Measurements from ENCODE around the gene TIMM17B.
A peak's percentile ranks its signal among the peaks of the same experiment; 100 is the strongest.

Gene TIMM17B

DNA sequence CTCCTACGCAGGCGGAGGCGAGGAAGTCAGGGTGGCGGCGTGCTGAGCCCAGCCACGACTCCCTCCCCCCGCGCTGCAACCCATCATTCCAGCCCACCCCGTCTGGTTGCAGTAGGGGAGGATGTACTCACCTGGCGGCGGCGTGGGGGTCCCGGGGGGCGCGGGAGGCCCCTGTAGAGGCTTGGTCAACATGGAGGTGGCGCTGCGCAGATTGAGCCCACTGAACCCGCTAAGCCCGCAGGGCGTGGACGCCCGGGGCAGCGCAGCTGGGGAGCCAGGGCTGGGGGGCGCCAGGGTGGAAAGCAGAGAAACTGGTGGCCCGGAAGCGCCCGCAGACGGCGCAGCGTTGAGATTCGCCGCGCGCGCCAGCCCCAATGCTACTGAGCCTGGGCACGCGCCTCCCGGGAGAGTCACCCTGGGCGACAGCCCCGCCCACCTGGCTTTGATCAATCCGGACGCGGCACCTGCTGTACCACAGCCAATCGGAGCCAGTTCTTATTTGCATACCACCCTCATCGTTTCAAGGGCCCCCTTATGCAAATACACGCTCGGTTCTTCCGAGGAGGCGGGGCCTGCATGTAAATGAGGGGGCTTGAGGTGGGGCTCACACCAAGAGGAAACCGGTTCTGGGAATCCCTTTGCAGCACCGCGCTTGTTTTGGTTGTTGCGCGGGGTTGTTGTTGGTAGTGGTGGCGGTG lies 21.2 kb upstream of the TIMM17B start, which contains the start of gene PIM2:
Gene PIM2 (minus strand): TSS at position 382 of the 698 bp plus-strand sequence. CDS start 190 bp downstream, at position 192.
- peak; percentile 87 to 89 for DNase-seq

DNA sequence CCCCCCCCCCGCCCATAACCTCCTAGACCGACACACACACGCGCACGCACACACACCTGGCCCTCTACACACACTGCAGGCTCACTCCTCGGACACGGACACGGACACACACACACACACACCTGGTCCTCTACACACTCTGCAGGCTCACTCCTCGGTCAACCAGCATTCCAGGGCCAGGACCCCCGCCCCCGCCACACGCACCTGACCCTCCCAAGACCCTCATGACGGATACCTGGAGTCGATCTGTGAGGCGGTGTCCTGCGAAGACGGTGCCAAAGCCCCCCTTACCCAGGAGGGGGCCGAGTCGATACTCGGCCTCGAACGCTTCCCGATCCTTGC lies 20.7 kb upstream of the TIMM17B start:
- DNase-seq: no peak

DNA sequence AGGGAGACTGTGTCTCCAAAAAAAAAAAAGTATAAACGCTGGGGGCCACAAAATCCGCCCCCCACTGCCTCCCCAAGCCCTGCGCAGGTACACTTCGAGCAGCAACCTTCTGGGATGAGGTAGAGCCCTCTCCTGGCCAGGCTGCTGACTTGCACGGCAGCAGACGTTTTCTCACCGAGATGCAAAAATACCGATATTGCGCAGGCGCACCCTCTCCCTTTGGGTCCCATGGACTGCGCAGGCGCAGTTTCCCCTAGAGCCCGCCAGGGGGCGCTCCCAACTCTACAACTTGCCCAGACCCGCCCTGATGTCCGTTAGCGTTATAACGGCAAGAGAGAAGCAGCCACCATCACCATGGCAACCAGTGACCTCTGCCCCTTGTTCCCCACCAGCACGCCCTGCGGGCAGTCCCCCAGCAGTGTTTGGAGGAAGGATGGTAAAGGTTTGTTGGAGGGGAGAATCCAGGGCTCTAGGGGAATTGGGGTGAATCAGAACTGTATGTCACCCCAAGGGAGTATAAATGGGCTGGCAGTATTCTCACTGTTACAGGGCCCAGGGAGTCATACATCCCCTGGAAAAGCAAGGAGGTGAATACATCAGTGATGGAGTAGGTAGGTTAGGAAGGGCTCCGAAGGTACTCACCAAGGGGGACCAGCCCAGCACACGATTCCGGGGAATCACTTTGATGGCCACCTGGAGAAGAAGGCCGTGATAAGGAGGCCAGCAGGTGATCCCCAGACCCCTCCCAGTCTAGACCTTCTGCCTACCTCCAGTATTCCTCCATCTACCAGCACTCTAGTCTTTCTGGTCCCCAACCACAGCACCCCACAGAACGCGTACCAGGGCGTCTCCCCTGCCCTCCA lies 19.8 kb upstream of the TIMM17B start:
- DNase-seq: peak; percentile 78 to 81

DNA sequence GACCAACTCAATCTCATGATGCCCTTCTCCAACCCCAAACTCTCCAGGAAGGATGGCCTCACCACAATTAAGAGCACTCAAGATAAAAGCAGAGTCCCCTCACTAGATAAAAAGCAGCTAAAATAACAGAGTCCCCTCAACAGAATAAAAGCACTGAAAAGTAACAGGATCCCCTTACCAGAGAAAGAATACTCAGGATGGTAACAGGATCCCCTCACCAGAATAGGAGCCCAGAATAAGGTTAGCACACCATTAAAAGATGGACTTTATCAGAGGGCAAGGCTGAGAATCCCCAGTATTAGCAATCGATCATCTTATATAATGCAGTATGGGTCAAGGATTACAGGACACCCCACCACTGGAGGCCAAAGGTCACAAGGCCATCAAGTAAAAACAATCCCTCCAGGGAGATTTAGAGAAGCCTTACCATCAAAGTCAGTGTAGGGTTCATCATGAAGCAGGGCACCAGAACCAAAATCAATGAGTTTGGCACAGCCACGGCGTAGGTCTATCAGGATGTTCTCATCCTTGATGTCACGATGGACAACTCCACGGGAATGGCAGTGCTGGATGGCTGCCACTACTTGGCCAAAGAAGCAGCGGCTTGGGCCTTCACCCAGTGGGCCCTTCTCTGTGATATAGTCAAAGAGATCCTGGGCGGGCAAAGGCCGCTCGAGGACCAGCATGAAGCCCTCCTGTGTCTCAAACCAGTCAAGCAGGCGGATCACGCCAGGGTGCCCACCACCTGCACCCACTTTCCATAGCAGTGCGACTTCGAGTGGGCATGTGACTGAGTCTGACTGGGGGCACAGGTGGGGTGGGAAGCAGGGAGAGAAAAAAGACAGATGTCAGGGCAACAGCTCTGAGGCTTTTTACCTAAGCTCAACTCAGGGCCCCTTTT lies 17.3 kb upstream of the TIMM17B start:
- DNase-seq: no peak

DNA sequence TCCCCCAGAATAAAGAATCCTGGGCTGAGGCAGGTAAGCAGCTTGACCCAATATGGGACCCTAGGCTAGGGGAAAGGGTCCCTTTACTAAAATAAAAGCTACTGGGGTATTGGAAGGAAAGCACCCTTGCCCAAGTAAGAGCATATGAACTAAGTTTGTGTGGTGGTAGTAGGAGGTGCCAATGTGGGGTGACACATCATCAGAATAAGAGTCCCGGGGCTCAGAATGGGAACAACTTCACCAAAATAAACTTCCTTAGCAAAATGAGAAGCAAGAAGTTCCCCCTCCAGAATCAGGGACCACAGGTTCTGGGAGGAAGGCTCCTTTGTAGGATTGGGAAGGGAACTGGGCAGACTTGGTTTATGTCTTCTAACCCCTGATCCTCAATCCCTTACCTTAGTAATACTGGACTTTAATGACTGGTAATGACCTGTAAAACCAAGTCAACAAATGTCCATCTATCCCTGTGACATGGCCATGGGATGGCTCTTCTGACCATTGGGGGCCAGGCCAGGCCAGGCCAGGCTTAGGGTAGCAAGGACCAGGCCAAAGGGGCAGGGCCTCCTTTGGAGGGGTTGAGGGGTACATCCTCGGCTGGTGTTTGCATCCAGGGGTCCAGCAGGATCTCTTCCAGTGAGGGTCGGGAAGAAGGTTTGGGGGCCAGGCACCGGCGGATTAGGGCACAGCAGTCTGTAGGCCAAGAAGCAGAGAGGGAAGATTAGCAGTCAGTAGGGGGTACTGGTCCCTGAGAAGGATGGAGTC lies 16.2 kb upstream of the TIMM17B start:
- DNase-seq: no peak

DNA sequence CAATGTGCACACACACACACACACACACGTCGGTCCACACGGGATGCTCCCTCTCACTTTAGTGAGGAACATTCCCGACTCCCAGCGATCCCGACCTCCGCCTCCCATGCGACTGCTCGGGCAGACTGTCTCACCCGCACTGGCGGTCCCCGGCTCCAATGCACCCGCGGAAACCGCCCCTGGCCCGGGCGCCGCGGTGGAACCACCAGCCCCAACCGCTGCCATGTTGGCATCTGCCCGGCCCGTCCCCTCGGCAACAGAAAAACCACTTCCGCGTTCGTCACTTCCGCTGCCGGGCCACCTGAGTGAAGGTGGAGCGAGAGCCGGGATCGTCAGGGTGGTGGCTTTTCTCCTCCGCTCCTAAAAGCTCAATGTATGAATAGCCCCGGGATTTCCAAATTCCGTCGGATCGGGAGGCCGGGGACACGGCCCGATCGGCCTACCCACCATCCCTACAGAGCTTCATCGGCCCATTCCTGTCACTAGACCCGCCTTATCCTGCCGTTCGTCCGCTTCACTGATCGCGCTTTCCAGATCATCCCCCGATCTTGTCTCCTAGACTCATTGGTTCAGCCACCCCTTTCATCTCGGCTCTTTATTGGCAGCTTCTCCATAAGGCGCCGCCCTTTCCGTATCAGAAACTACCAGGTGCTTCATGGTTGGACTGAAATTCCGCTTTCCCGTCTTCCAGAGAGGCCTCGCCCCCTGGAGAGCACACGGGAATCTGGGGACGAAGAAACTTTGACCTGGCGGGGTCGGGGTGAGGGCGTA lies 14.0 kb upstream of the TIMM17B start, which contains the start of gene SLC35A2:
Gene SLC35A2 (minus strand): TSS at position 235 of the 771 bp plus-strand sequence. CDS start 10 bp downstream, at position 225.
- peak; percentile 81 to 82 for DNase-seq

DNA sequence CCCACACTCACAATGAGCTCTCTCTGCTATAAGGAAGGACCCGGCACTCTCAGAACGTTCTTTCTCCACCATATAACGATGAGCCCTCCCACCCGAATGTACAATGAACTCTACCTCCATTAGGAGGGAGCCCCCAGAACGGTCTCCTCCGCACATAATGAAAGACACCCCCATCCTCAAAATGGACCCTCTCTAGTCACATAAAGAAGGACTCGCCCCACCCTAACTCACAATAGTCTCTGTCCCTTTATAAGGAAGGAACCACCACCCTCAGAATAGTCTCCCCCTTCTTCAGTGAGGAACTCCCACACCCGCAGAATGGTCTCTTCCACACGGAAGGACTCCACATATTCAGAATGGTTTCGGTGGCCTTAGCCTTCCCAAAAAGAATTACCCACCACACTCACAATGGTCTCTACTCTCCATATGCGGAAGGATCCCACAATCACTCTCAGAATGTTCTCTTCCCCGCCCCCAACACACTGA lies 13.4 kb upstream of the TIMM17B start:
- DNase-seq: no peak

DNA sequence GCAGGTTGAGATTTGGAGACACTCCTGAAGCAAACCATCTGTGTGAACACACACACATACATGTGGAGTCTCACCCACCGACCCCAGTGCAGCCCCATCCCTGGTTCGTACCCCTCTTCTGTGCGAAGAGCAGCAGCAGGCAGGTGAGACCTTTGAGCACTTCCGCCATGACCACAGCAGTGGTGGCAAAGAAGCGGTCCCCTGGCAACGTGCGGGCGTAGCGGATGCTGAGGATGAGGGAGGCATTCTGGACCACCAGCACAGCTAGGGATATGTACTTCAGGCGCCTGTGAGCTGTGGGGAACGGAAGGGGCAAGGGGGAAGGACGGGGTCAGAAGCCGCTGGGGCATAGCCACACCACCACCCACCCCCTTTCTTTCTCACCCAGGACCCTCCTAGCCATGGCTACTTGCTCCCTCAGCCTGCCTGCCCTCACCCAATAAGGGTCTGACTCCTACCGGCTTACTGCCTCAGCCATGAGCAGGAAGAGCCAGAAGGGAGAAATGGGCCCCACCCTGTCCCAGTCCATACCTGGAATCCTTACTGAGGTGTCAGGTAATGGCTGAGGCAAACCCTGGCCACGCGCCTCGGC lies 12.2 kb upstream of the TIMM17B start:
- DNase-seq: no peak

DNA sequence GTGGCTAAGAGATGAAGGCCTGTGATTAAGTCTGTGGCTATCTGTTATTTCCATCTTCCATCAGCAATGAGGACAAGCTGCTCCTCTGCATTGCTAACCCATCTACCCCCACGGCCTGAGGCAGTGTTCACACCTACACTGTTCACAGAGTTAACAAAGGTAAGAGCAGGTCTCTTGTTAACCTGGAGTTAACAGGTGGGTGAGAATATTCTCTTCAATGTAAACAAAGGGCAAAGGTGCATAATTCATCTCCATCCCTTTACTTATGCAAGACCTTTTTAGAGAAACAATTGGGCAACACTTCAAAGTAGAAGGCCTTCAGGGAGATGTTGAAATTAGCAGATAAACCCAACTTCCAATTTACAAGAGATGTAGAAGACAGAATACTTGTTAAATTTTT lies 11.0 kb upstream of the TIMM17B start:
- DNase-seq: no peak

DNA sequence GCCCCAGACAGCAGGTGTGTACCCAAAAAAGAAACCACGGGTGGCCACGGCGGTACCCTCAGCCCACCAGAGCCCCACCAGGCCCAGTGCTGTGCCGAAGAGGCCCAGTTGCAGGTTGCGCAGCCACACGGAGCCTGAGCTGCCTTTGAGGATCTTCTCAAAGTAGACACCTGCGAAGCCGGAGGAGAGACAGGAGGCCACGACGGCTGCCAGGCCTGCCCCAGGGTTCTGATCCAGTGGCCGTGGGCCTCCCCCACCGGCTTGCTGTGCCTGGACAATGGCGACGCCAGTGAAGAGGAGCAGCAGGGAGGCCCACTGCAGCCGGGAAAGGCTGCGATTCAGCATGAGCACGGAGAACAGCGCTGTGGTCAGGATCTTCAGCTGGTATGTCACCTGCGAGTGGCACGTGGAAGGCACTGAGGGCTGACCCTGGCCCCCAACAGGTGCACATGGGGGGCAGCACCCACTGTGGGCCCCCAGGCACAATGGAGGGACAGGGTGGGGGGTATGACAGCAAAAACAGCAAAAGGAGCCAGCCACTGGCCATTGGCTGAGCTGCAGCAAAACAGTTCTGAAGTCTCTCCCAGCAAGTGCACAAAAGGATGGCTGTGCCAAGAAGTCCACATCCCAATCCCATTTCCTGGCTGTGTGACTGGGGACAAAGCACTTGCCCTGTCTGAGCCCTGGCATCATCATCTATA lies 7.7 kb upstream of the TIMM17B start:
- no peak for DNase-seq

DNA sequence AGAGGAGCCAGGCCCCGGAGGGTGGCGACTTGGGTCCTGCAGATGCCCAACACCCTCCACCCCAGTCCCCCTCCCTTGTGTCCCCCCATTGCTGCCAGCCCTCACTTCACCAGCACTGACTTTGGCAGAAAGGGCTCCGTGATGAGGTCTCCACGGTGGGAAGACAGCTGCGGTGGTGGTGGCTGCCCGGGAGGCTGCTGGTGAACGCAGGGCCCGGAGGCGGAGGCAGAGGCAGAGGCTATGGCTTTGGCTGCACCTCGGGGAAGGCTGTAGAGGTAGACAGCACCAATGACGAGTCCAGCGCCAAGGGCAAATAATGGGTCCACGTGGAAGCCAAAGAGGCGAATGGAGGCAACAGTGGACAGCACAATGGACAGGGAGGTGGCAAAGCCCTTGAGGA lies 7.1 kb upstream of the TIMM17B start:
- DNase-seq: no peak

DNA sequence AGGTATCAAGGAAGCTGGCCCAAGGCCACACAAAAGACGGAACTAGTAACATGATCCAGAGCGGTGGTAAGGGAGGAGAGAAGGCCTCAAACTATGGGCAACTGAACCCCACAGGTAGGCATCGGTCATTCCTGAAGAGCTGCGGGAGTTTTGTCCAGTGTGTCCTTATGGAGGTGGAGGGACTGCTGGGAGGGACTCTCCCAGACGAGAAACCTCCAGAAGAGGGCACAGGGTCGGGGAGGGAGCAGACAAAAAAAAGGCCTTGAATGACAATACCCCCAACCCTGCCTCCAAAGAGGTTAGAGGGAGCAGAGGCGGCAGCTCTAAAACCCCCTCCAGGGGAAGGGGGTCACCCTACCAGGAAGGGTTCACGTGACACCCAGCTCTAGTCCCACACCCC lies 6.6 kb upstream of the TIMM17B start:
- DNase-seq: no peak

DNA sequence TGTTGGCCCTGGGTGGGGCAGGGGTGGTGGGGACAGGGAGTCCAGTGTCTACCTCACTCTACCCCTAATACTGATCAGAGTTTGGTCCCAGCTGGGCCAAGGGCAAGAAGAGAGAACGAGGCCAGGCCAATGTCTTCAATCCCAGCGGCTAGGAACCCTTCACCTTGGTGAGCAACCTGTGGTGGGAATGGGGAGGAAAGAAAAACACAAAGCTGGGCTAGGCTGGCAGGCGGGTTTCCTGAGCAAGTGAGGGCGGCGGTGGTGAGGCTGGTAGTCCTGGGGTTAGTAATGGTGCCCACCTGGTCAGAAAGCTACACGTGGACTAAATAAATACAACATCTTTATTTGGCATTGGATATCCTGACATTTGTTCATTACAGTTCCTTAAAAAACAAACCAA lies 5.7 kb upstream of the TIMM17B start:
- DNase-seq: no peak

DNA sequence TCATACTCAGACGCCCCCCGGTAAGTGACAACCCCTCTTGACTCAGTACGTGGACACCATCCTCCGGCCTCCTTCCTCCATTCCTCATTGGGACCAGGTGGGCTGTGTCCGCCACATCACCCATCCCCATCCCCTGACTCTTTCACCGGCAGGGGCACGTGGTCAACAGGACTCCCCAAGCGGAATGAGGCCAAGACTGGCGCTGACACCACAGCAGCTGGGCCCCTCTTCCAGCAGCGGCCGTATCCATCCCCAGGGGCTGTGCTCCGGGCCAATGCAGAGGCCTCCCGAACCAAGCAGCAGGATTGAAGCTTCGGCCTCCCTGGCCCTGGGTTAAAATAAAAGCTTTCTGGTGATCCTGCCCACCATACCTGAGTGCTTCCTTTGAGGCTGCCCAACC lies 5.2 kb upstream of the TIMM17B start:
- DNase-seq: no peak

DNA sequence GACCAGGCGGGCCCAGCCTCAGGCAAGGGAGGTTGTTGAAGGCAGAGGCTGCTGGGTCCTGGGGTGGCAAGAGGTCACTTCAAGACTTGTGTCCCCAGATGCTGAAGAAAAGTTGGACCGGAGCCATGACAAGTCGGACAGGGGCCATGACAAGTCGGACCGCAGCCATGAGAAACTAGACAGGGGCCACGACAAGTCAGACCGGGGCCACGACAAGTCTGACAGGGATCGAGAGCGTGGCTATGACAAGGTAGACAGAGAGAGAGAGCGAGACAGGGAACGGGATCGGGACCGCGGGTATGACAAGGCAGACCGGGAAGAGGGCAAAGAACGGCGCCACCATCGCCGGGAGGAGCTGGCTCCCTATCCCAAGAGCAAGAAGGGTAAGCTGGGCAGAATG lies 4.6 kb upstream of the TIMM17B start:
- no peak for DNase-seq

DNA sequence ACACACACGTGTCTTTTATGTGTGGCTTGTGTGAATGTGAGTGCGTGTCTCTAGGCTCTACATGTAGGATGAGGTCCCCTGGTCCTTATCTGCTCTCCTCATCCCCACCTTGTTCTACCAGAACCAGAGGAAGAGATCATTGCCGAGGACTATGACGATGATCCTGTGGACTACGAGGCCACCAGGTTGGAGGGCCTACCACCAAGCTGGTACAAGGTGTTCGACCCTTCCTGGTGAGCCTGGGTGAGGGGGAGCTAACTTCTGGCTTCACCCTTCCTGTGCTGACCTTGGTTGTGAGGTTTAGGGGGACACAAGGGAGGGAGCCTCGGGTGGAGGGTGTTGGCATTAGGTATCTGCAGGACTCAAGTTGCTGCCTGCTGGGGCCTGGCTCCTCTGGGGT lies 3.5 kb upstream of the TIMM17B start:
- DNase-seq: no peak

DNA sequence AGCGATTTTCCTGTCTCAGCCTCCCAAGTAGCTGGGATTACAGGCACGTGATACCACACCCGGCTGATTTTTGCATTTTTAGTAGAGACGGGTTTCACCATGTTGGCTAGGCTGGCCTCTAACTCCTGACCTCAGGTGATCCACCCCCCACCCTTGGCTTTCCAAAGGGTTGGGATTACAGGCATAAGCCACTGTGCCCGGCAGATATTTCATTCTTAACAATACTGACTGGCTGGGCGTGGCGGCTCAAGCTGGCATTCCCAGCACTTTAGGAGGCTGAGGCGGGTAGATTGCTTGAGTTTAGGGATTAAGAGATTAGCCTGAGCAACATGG lies 1.5 kb upstream of the TIMM17B start:
- no peak for DNase-seq

DNA sequence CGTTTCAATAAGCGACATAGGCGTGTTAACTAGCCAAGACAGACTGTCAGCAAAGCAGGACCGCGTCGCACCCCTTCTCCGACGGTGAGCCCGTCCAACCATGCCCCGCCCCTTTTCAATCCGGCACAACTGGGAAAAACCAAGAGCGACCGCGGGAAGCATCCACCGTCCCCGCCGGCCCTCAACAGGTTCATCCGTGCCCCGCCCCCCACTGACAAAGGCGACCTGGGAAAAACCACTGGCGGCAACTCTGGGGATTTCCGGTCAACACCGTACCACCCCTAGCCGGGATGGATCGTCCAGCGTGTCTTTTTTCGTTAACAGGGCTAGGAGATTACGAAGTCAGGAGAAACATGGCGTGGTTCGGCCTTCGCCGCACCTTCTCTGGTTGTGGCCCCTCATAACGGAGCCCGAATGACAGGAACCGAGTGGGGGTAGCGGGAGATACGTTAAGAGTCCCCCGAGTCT lies 377 bp downstream of the TIMM17B start:
- DNase-seq: peak; percentile 51 to 52

DNA sequence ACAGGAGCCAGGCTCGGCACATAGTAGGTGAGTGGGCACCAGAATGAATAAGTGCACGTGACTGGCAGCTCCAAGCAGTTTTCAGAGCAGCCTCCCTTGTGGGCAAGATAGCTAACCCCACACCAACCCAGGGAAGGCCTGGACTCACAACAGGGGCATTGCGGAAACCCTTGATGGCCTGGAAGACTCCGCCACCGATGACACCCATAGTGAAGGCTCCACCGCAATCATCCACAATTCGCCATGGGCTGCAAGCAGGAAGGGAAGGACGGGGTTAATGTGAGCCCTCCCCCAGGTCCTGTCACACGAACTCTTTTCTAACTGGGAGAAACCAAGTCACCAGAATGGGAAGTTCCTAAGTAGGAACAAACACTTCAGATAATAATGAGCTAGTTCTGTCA lies 957 bp downstream of the TIMM17B start:
- no peak for DNase-seq

DNA sequence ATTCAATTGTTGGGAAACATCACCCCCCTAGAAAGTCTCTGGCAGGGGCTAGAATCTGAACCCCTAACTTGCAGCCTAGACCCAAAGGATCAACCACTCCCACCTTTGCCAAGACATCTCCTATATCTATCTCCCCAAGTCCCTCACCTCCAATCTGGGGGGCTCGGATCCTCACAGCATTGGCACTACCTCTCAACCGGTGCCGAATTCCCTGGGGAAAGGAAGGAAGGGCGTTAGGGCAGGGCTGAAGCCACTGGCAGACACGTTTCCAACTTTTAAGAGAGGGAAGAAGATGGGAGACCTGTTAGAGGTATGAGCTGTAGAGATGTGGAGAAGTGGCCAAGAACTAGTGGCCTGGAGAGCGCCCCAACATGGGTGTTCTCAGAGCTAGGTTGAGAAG lies 2.7 kb downstream of the TIMM17B start:
- DNase-seq: no peak
